Colonic mucosa (tissue), 4 donors: ENCODE measurements around the gene TBCD. TPM values are rescaled to one million over a fixed set of nuclear protein-coding genes. Genes with fewer than 3 reads are reported as not detected.
"Not testable (repeated sequence)": the region's sequence is repeated elsewhere in the genome, so short reads cannot be mapped to it uniquely, and the experiment has no call there.

Experiments
- DNase-seq: peaks from one replicate; pipeline ENCODE4 v3.0.0-alpha.2; 2020
- H3K27ac ChIP-seq: fragments of 200-600 bp; one replicate; pipeline ENCODE4 v1.8.0; 2021
- H3K27me3 ChIP-seq: fragments of 200-600 bp; one replicate; pipeline ENCODE4 v1.8.0; 2021
- H3K36me3 ChIP-seq: fragments of 200-600 bp; one replicate; pipeline ENCODE4 v1.8.0; 2021
- H3K4me1 ChIP-seq: fragments of 200-600 bp; one replicate; pipeline ENCODE4 v1.8.0; 2021; ENCODE audit warnings: mild to moderate bottlenecking
- H3K4me3 ChIP-seq: fragments of 200-600 bp; one replicate; pipeline ENCODE4 v1.8.0; 2021
- H3K9ac ChIP-seq, 2 donors: one replicate each; pipeline ENCODE4 v1.7.0; 2013; ENCODE audit warnings: control low read depth in 2 of 2, low read depth in 2 of 2, low read length in 2 of 2
- H3K9me3 ChIP-seq: fragments of 200-600 bp; one replicate; pipeline ENCODE4 v1.8.0; 2021
- intact Hi-C: fragments of 100-400 bp; cut with DNase I; formaldehyde crosslinking; loops from one replicate; pipeline ENCODE4 v1.14.1; 2022
- total RNA-seq, 2 donors: library from RNA; stranded (reverse); fragmentation: NEBNext Ultra II Directional in 1 of 2; extraction: Animal tissue kit (Norgen Biotek cat#: 25700) in 1 of 2; gene quantifications; one replicate each; pipeline ENCODE4 v1.2.1, GENCODE V29; 2021
- TF ChIP-seq, protein P1 (sequence below): fragments of 200-600 bp; IDR thresholded peaks from one replicate; pipeline ENCODE4 v1.8.0; 2022; ENCODE audit warnings: antibody characterized with exemption, mild to moderate bottlenecking
- donor health status: healthy.
- donor health status: DM: no; HTN: no; CAD: no.
- donor health status: DM: no; HTN: no; CAD: no.

The TBCD gene
- total RNA-seq, 2 donors from 2014 or later = 49.2 to 101 TPM

DNA sequence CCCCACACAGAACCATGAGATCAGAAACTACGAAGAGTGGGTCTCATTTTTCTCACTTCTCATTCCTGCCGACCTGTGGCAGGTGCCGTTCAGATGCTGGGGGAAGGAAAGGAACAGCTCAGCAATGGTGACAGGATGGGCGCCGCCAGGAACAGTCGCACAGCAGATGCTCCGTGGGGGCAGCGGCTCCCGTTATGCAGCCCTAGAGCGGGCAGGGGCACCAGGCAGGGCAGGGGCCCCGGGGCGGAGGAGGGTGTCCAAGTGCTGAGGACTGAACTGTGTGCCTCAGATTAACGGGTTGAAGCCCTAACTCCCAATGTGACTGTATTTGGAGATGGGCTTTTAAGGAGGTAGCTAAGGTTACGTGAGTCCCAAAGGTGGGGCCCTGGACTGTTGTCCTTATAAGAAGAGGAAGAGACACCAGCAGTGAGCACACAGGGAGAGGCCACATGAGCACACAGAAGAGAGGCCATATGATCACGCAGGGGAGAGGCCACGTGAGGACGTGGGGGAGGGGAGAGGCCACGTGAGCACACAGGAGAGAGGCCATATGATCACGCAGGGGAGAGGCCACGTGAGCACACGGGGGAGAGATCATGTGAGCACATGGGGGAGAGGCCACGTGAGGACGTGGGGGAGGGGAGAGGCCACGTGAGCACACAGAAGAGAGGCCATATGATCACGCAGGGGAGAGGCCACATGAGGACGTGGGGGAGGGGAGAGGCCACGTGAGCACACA lies 231.8 kb downstream of the TBCD start:
- no peaks in the 10 kb centered on the region for H3K9me3 ChIP-seq
- no peak overlapping the region for H3K27ac ChIP-seq
- no peaks in the 10 kb centered on the region for H3K27me3 ChIP-seq
- intact Hi-C loops = no loop called here
- no peak for DNase-seq
- H3K9ac ChIP-seq = no peak overlapping the region
- TF ChIP-seq, protein P1, sequence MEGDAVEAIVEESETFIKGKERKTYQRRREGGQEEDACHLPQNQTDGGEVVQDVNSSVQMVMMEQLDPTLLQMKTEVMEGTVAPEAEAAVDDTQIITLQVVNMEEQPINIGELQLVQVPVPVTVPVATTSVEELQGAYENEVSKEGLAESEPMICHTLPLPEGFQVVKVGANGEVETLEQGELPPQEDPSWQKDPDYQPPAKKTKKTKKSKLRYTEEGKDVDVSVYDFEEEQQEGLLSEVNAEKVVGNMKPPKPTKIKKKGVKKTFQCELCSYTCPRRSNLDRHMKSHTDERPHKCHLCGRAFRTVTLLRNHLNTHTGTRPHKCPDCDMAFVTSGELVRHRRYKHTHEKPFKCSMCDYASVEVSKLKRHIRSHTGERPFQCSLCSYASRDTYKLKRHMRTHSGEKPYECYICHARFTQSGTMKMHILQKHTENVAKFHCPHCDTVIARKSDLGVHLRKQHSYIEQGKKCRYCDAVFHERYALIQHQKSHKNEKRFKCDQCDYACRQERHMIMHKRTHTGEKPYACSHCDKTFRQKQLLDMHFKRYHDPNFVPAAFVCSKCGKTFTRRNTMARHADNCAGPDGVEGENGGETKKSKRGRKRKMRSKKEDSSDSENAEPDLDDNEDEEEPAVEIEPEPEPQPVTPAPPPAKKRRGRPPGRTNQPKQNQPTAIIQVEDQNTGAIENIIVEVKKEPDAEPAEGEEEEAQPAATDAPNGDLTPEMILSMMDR = no peak
- no peaks in the 10 kb centered on the region for H3K36me3 ChIP-seq
- no peaks in the 10 kb centered on the region for H3K4me1 ChIP-seq
- no peak overlapping the region for H3K4me3 ChIP-seq

DNA sequence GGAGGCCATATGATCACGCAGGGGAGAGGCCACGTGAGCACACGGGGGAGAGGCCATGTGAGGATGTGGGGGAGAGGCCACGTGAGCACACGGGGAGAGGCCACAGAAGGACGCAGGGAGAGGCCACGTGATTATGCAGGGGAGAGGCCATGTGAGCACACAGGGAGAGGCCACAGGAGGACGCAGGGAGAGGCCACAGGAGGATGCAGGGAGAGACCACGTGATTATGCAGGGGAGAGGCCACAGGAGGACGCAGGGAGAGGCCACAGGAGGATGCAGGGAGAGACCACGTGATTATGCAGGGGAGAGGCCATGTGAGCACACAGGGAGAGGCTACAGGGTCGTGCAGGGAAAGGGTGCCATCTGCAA lies 232.4 kb downstream of the TBCD start:
- H3K4me3 ChIP-seq, H3K27ac ChIP-seq, H3K27me3 ChIP-seq, H3K9ac ChIP-seq, H3K4me1 ChIP-seq, intact Hi-C loops, H3K9me3 ChIP-seq, DNase-seq, H3K36me3 ChIP-seq: not testable (repeated sequence)

DNA sequence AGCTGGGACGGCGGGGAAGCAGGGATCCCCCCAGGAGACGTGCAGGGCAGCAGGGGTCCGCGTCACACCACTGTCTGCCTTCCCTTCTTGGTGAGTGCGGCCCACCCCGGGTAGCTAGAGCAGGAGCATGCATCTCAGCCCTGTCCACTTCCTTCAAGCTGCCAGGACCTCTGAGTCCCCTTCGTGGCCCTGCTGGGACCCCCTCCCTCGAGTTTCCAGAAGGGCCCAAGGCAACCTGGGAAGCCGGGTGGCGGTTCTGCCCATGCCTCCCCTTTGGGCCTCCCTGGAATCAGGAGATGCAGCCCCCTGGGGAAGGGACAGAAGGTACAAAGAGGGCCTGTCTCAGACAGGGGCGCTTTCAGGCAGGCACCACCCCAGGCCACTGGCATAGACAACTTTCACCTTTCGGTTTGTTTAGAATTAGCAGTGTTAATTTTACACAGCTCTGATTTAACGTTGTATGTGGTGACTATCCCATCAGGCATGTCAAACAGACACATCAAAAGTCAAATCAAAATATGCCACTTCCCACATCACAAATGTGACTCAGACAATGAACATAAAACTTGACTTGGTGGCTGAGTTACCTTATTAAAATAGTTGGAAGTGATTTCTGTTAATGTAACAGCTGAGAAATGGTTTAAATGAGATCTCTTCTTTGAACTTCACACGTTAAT lies 233.0 kb downstream of the TBCD start:
- Histone ChIP-seq H3K4me3 (no peak overlapping the region), H3K36me3 (no peaks in the 10 kb centered on the region), H3K4me1 (no peaks in the 10 kb centered on the region), H3K27me3 (no peaks in the 10 kb centered on the region), H3K9ac (no peak overlapping the region), H3K27ac (no peak overlapping the region), H3K9me3 (no peaks in the 10 kb centered on the region)
- intact Hi-C loops = no loop called here
- TF ChIP-seq, protein P1 = no peak
- DNase-seq = no peak

DNA sequence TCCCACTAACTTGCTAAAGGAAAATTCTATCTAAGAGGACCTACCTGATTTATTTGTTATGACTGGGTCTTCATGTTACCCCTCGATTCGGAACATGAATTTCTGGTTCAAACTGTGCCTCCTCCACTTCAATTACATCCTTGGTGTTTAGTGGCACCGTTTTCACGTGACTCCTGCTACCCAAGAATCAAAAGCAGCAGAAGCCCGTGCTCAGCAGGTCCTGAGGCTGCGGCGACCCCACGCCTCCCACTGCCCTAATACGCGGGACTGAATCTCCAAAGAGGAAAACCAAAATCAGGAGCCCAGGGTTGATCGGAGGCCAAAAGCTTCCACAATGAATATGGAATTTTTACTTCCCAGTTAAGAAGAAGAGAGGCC lies 233.6 kb downstream of the TBCD start:
- H3K4me3 ChIP-seq = no peak overlapping the region
- no peak overlapping the region for H3K27ac ChIP-seq
- TF ChIP-seq, protein P1 = no peak
- intact Hi-C loops = no loop called here
- no peak for DNase-seq
- no peaks in the 10 kb centered on the region for H3K36me3 ChIP-seq
- H3K27me3 ChIP-seq = no peaks in the 10 kb centered on the region
- H3K9ac ChIP-seq = no peak overlapping the region
- no peaks in the 10 kb centered on the region for H3K4me1 ChIP-seq
- H3K9me3 ChIP-seq = no peaks in the 10 kb centered on the region

DNA sequence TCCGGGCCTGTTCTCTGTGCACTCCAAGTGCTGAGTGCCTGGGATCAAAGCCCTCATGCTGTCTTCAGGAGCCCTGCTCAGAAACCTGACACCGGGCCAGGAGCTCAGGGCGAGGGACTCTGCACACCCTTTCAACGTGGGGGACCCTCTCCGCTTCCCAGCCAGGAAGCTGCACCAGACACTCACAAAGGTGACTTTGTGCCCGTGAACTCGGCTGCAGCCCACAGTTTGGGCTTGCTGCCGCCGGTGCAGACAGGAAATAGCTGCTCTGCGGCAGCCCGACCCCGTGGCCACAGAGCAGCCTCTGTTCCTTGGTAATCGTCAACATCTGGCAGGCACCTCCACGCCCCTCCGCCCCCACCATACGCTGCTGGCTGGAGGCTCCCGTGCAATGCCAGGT lies 234.1 kb downstream of the TBCD start:
- peak overlapping the region in 1 of 2 donors; percentile 50 for H3K9ac ChIP-seq
- DNase-seq = no peak
- H3K4me3 ChIP-seq = no peak overlapping the region
- no peaks in the 10 kb centered on the region for H3K4me1 ChIP-seq
- TF ChIP-seq, protein P1 = no peak
- no peaks in the 10 kb centered on the region for H3K36me3 ChIP-seq
- H3K9me3 ChIP-seq = no peaks in the 10 kb centered on the region
- no peaks in the 10 kb centered on the region for H3K27me3 ChIP-seq
- no peak overlapping the region for H3K27ac ChIP-seq
- intact Hi-C loops = no loop called here

DNA sequence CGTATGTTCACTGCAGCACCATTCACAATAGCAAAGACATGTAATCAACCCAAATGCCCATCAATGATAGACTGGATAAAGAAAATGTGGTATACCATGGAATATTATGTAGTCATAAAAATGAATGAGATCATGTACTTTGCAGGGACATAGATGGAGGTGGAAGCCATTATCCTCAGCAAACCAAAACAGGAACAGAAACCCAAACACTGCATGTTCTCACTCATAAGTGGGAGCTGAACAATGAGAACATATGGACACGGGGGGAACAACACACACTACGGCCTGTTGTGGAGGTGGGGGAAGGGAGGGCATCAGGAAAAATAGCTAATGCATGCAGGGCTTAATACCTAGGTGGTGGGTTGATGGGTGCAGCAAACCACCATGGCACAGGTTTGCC lies 237.2 kb downstream of the TBCD start:
- H3K36me3 ChIP-seq, intact Hi-C loops: not testable (repeated sequence)

More for the DNA sequence above, 237.2 kb downstream of the TBCD start:
- not testable (repeated sequence) for DNase-seq, H3K4me3 ChIP-seq, H3K27me3 ChIP-seq, H3K4me1 ChIP-seq, H3K9me3 ChIP-seq, H3K27ac ChIP-seq, H3K9ac ChIP-seq
